H1 (cell line): ENCODE results near the gene PHF13. TPM values are rescaled to one million over a fixed set of nuclear protein-coding genes. Genes with fewer than 3 reads are reported as not detected.

Experiments used
- CEBPB ChIP-seq: IDR thresholded peaks from 2 replicates; pipeline ENCODE4 v1.6.1; 2012; ENCODE audit warnings: low read depth, low read length
- SIX5 ChIP-seq: IDR thresholded peaks from 2 replicates; pipeline ENCODE4 v1.6.1; 2011; ENCODE audit warnings: mild to moderate bottlenecking, low read depth, low read length
- SP4 ChIP-seq: IDR thresholded peaks from 2 replicates; pipeline ENCODE4 v1.6.1; 2012; ENCODE audit warnings: low read length, inconsistent platforms
- polyA plus RNA-seq, 7 experiments: library from polyadenylated mRNA; depleted of rRNA in 3 of 7; stranded (reverse) in 5 of 7; unstranded in 2 of 7; fragments of >200 nt in 5 of 7; fragments of 200-250 nt in 2 of 7; gene quantifications; 1 replicate in 5 of 7; 2 replicates in 1 of 7; 4 replicates in 1 of 7; pipeline versions ENCODE4 v1.2.1 to v1.2.3, GENCODE V29; 2011 to 2013; ENCODE audit warnings: missing spikeins in 2 of 7, mixed read lengths in 2 of 7
- total RNA-seq: library from RNA; stranded (reverse); fragmentation: NEBNext Ultra II Directional; extraction: Animal tissue kit (Norgen Biotek cat#: 25700); gene quantifications from 2 replicates; pipeline ENCODE4 v1.2.1, GENCODE V29; 2021
- TF ChIP-seq, protein P1 (sequence below): fragments of 300-600 bp; sonication (generic); IDR thresholded peaks from 2 replicates; pipeline ENCODE4 v1.7.1; 2012; ENCODE audit warnings: low read length, moderate library complexity, mild to moderate bottlenecking, inconsistent platforms; ENCODE audit not compliant: insufficient replicate concordance

Gene PHF13
- total and polyA plus RNA-seq, 2 of the 8 experiments (the other 6 are each of a cell fraction or from before 2014, with no cell fraction given), result 11.7 to 39.6 TPM

DNA sequence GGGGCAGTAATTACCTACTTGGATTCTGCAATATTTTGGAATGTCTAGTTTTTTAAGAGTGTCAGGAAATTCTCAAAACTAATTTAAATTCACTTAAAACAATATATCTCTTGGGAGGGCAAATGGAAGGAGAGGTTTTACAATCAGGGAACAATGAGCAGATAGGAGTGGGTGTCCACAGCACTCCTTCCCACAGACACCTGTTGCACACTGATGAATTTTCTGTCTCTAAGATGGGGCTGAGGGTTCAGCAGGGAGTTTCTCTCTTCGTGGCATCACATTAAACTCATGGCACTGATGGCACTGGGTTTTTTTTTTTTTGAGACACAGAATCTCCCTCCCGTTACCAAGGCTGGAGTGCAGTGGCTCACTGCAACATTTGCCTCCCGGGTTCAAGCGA, 5.5 kb downstream of the PHF13 start (continued):
- TF ChIP-seq, protein P1, sequence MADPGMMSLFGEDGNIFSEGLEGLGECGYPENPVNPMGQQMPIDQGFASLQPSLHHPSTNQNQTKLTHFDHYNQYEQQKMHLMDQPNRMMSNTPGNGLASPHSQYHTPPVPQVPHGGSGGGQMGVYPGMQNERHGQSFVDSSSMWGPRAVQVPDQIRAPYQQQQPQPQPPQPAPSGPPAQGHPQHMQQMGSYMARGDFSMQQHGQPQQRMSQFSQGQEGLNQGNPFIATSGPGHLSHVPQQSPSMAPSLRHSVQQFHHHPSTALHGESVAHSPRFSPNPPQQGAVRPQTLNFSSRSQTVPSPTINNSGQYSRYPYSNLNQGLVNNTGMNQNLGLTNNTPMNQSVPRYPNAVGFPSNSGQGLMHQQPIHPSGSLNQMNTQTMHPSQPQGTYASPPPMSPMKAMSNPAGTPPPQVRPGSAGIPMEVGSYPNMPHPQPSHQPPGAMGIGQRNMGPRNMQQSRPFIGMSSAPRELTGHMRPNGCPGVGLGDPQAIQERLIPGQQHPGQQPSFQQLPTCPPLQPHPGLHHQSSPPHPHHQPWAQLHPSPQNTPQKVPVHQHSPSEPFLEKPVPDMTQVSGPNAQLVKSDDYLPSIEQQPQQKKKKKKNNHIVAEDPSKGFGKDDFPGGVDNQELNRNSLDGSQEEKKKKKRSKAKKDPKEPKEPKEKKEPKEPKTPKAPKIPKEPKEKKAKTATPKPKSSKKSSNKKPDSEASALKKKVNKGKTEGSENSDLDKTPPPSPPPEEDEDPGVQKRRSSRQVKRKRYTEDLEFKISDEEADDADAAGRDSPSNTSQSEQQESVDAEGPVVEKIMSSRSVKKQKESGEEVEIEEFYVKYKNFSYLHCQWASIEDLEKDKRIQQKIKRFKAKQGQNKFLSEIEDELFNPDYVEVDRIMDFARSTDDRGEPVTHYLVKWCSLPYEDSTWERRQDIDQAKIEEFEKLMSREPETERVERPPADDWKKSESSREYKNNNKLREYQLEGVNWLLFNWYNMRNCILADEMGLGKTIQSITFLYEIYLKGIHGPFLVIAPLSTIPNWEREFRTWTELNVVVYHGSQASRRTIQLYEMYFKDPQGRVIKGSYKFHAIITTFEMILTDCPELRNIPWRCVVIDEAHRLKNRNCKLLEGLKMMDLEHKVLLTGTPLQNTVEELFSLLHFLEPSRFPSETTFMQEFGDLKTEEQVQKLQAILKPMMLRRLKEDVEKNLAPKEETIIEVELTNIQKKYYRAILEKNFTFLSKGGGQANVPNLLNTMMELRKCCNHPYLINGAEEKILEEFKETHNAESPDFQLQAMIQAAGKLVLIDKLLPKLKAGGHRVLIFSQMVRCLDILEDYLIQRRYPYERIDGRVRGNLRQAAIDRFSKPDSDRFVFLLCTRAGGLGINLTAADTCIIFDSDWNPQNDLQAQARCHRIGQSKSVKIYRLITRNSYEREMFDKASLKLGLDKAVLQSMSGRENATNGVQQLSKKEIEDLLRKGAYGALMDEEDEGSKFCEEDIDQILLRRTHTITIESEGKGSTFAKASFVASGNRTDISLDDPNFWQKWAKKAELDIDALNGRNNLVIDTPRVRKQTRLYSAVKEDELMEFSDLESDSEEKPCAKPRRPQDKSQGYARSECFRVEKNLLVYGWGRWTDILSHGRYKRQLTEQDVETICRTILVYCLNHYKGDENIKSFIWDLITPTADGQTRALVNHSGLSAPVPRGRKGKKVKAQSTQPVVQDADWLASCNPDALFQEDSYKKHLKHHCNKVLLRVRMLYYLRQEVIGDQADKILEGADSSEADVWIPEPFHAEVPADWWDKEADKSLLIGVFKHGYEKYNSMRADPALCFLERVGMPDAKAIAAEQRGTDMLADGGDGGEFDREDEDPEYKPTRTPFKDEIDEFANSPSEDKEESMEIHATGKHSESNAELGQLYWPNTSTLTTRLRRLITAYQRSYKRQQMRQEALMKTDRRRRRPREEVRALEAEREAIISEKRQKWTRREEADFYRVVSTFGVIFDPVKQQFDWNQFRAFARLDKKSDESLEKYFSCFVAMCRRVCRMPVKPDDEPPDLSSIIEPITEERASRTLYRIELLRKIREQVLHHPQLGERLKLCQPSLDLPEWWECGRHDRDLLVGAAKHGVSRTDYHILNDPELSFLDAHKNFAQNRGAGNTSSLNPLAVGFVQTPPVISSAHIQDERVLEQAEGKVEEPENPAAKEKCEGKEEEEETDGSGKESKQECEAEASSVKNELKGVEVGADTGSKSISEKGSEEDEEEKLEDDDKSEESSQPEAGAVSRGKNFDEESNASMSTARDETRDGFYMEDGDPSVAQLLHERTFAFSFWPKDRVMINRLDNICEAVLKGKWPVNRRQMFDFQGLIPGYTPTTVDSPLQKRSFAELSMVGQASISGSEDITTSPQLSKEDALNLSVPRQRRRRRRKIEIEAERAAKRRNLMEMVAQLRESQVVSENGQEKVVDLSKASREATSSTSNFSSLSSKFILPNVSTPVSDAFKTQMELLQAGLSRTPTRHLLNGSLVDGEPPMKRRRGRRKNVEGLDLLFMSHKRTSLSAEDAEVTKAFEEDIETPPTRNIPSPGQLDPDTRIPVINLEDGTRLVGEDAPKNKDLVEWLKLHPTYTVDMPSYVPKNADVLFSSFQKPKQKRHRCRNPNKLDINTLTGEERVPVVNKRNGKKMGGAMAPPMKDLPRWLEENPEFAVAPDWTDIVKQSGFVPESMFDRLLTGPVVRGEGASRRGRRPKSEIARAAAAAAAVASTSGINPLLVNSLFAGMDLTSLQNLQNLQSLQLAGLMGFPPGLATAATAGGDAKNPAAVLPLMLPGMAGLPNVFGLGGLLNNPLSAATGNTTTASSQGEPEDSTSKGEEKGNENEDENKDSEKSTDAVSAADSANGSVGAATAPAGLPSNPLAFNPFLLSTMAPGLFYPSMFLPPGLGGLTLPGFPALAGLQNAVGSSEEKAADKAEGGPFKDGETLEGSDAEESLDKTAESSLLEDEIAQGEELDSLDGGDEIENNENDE, result no peak
- TF ChIP-seq SIX5, result no peak
- no peak for TF ChIP-seq SP4
- TF ChIP-seq CEBPB, result no peak
